ENCODE measurements around the gene MACROD1. TPM values are rescaled to one million over a fixed set of nuclear protein-coding genes. Genes with fewer than 3 reads are reported as not detected.

Gene MACROD1
- total RNA-seq, 8 experiments from 2014 or later = 10.2 to 47.7 (median 16.6) TPM

- in situ Hi-C loops (cut with MboI; ENCODE audit: low pct_unique_long_range_greater_than_20kb in 2 of 9, low sequenced_read_pairs in 9 of 9, unreplicated experiment in 9 of 9) = loop anchor here in 1 of 9 experiments (25.0 kb wide), 1 partner anchor 115 kb away; the partner anchor contains the start of gene MARK2
- no peak overlapping the region for H3K4me3 ChIP-seq
- no peak for ATAC-seq (replicated peaks in 6 of 8)
- WGBS, 10 experiments = 67 to 100% (median 88%) methylated on average over 3 to 13 of the region's 20 CpGs; no CpG with 5 or more reads in 1 of the 10 experiments
- no peak overlapping the region for H3K27ac ChIP-seq
- no peaks in the 10 kb centered on the region for H3K4me1 ChIP-seq (replicated peaks in 1 of 2)
These were observed 214.0 kb downstream of the MACROD1 start for GRCh38 chr11:63951779-63952536.

Other genes with a start within 250 kb of the MACROD1 start
- gene RCOR2, start 248.9 kb downstream of the MACROD1 start, total RNA-seq = 100 to 1,000 TPM in 1 of 8 experiments, 10 to 100 TPM in 4, 1 to 10 TPM in 3; 5.3 to 134 (median 30.2) TPM
- gene NAA40, start 227.1 kb downstream of the MACROD1 start, total RNA-seq = 10 to 100 TPM; 11.3 to 39.2 (median 19.5) TPM
- 100 to 1,000 TPM; 475 to 790 (median 563) TPM for gene COX8A, start 191.5 kb downstream of the MACROD1 start, total RNA-seq
- 10 to 100 TPM; 39.8 to 80.0 (median 53.7) TPM for gene OTUB1, start 179.7 kb downstream of the MACROD1 start, total RNA-seq
- 10 to 100 TPM in 1 of 8 experiments, 1 to 10 TPM in 6, under 1 TPM in 1; 0.31 to 10.1 (median 3.6) TPM for gene FLRT1, start 130.2 kb downstream of the MACROD1 start, total RNA-seq
- gene STIP1, start 20.1 kb upstream of the MACROD1 start, total RNA-seq = 100 to 1,000 TPM; 110 to 251 (median 163) TPM
- gene FERMT3, start 40.6 kb upstream of the MACROD1 start, total RNA-seq = 1 to 10 TPM in 7 of 8 experiments, under 1 TPM in 1; 0.63 to 3.2 (median 2.2) TPM
- gene TRPT1, start 60.1 kb upstream of the MACROD1 start, total RNA-seq = 10 to 100 TPM; 31.8 to 59.9 (median 35.5) TPM
- gene NUDT22, start 60.2 kb upstream of the MACROD1 start, total RNA-seq = 10 to 100 TPM; 17.3 to 65.4 (median 35.4) TPM
- 10 to 100 TPM; 13.2 to 51.7 (median 26.9) TPM for gene DNAJC4, start 64.4 kb upstream of the MACROD1 start, total RNA-seq
- gene VEGFB, start 68.5 kb upstream of the MACROD1 start, total RNA-seq = 10 to 100 TPM; 21.2 to 72.8 (median 30.3) TPM
- 100 to 1,000 TPM in 3 of 8 experiments, 10 to 100 TPM in 5; 61.8 to 156 (median 85.0) TPM for gene FKBP2, start 75.0 kb upstream of the MACROD1 start, total RNA-seq
- gene PPP1R14B, start 80.8 kb upstream of the MACROD1 start, total RNA-seq = 100 to 1,000 TPM in 5 of 8 experiments, 10 to 100 TPM in 3; 81.6 to 289 (median 142) TPM
- gene PLCB3, start 85.4 kb upstream of the MACROD1 start, total RNA-seq = 10 to 100 TPM in 4 of 8 experiments, 1 to 10 TPM in 4; 5.6 to 29.5 (median 9.8) TPM
- 100 to 1,000 TPM in 1 of 8 experiments, 10 to 100 TPM in 7; 38.6 to 119 (median 65.6) TPM for gene BAD, start 118.6 kb upstream of the MACROD1 start, total RNA-seq
- 10 to 100 TPM; 18.9 to 37.6 (median 22.5) TPM for gene GPR137, start 119.7 kb upstream of the MACROD1 start, total RNA-seq
- under 1 TPM in 5 of 8 experiments, not detected in 3; 0.25 to 0.78 (median 0.61) TPM for gene KCNK4, start 125.2 kb upstream of the MACROD1 start, total RNA-seq
- gene CATSPERZ, start 134.2 kb upstream of the MACROD1 start, total RNA-seq = 1 to 10 TPM in 3 of 8 experiments, under 1 TPM in 2, not detected in 3; 0.76 to 1.9 (median 1.2) TPM
- 10 to 100 TPM in 7 of 8 experiments, 1 to 10 TPM in 1; 9.3 to 75.7 (median 19.1) TPM for gene ESRRA, start 139.4 kb upstream of the MACROD1 start, total RNA-seq
- gene TRMT112, start 151.4 kb upstream of the MACROD1 start, total RNA-seq = 100 to 1,000 TPM; 169 to 349 (median 254) TPM
- gene PRDX5, start 152.0 kb upstream of the MACROD1 start, total RNA-seq = 100 to 1,000 TPM; 218 to 801 (median 352) TPM
- gene CCDC88B, start 174.1 kb upstream of the MACROD1 start, total RNA-seq = 1 to 10 TPM in 7 of 8 experiments, under 1 TPM in 1; 0.90 to 8.6 (median 3.0) TPM
- 10 to 100 TPM in 4 of 8 experiments, 1 to 10 TPM in 4; 5.0 to 48.1 (median 12.3) TPM for gene RPS6KA4, start 193.0 kb upstream of the MACROD1 start, total RNA-seq